Prostate gland (tissue), 2 donors: ENCODE data around the gene RABGAP1L. TPM values are rescaled to one million over a fixed set of nuclear protein-coding genes. Genes with fewer than 3 reads are reported as not detected.
"Not testable (repeated sequence)": the region's sequence is repeated elsewhere in the genome, so short reads cannot be mapped to it uniquely, and the experiment has no call there.

ENCODE experiments used
- DNase-seq: peaks from one replicate; pipeline ENCODE4 v3.0.0-alpha.2; 2019; ENCODE audit warnings: low spot score
- H3K27ac ChIP-seq, 2 donors: fragments of 200-600 bp; sonication (generic); 2 replicates each; pipeline ENCODE4 v1.5.1; 2017 to 2019
- H3K27me3 ChIP-seq: fragments of 200-600 bp; sonication (generic); replicated peaks from 2 replicates; pipeline ENCODE4 v1.5.1; 2019; ENCODE audit not compliant: insufficient read depth
- H3K36me3 ChIP-seq, 2 donors: fragments of 200-600 bp; sonication (generic); 1 replicate in 1 of 2; 2 replicates in 1 of 2; pipeline versions ENCODE4 v1.5.1 to v1.8.1; 2017 to 2019
- H3K4me1 ChIP-seq: fragments of 200-600 bp; sonication (generic); replicated peaks from 2 replicates; pipeline ENCODE4 v1.5.1; 2019
- H3K4me3 ChIP-seq, 2 donors: fragments of 200-600 bp; sonication (generic); 2 replicates each; pipeline ENCODE4 v1.5.1; 2017 to 2019
- H3K9me3 ChIP-seq: fragments of 200-600 bp; sonication (generic); 2 replicates; pipeline ENCODE4 v1.5.1; 2017
- POLR2A ChIP-seq: fragments of 450-650 bp; IDR thresholded peaks from one replicate; pipeline ENCODE4 v1.6.1; 2016; ENCODE audit warnings: antibody characterized with exemption, mild to moderate bottlenecking
- POLR2AphosphoS5 ChIP-seq: sonication (generic); formaldehyde crosslinking; IDR thresholded peaks from one replicate; pipeline ENCODE4 v1.6.1; 2017; ENCODE audit warnings: antibody characterized with exemption
- whole genome bisulfite sequencing: methylation state at CpG from one replicate; pipeline ENCODE4 v1.1.5; 2018; 5-methylcytosine and 5-hydroxymethylcytosine counted together
- intact Hi-C: fragments of 100-400 bp; cut with DNase I; formaldehyde crosslinking; loops from one replicate; pipeline ENCODE4 v1.14.2; 2022
- total RNA-seq, 2 donors: library from RNA; depleted of rRNA; stranded (reverse); fragments of >200 nt; gene quantifications; one replicate each; pipeline ENCODE4 v1.1.0, GENCODE V29; 2016
- TF ChIP-seq, protein P1 (sequence below), 4 experiments: fragments of 200-600 bp in 2 of 4; fragments of 450-650 bp in 2 of 4; sonication (generic) in 2 of 4; IDR thresholded peaks; 1 replicate in 3 of 4; 2 replicates in 1 of 4; pipeline ENCODE4 v1.5.1; 2016 to 2019; ENCODE audit warnings: antibody characterized with exemption in 4 of 4, mild to moderate bottlenecking in 2 of 4, moderate library complexity in 2 of 4

The RABGAP1L gene
- total RNA-seq, 2 donors from 2014 or later = 32.3 to 41.5 TPM

DNA sequence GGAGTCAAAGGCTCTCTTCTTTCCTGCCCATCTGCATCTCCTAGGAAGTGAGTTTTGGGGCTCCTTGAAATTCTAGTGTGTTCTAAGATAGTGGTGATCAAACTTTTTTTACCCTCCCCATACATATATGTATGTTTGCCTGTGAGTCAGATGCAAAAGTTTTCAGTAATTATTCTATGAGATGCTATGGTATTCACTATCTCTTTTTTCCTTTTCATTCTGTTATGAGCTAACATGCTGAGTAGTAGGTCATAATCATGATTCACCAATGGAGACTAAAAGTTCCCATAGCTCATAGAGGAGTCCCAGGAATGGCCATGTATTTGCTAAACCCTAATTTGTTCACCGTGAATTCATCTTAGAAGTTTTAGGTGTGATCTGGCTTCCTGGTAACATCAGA lies 424.0 kb downstream of the RABGAP1L start:
- 81% methylated on average over 1 of the region's 1 CpG for WGBS
- TF ChIP-seq, protein P1, sequence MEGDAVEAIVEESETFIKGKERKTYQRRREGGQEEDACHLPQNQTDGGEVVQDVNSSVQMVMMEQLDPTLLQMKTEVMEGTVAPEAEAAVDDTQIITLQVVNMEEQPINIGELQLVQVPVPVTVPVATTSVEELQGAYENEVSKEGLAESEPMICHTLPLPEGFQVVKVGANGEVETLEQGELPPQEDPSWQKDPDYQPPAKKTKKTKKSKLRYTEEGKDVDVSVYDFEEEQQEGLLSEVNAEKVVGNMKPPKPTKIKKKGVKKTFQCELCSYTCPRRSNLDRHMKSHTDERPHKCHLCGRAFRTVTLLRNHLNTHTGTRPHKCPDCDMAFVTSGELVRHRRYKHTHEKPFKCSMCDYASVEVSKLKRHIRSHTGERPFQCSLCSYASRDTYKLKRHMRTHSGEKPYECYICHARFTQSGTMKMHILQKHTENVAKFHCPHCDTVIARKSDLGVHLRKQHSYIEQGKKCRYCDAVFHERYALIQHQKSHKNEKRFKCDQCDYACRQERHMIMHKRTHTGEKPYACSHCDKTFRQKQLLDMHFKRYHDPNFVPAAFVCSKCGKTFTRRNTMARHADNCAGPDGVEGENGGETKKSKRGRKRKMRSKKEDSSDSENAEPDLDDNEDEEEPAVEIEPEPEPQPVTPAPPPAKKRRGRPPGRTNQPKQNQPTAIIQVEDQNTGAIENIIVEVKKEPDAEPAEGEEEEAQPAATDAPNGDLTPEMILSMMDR (IDR thresholded peaks at IDR 0.05) = no peak
- TF ChIP-seq POLR2AphosphoS5 = no peak
- no peak for TF ChIP-seq POLR2A

DNA sequence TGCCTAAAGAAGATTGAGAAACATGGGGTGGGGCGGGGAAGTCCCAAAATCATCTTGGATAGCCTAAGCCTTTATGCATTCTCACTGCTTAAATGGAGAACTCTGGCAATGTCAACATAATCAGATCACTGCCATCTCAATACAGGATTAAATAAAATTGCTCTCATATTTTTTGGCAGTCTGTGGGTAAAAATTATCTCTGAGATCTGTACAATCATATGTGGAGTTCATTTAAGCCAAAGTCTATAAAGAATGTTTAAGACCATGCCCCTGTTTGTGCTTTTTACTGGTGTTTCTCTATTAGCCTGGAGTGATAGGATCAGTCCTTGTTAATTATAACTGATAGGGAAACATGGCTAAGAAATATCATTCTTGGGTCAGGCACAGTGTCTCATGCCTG lies 424.8 kb downstream of the RABGAP1L start:
- intact Hi-C loops = no loop called here
- DNase-seq = no peak
- no peaks in the 10 kb centered on the region for H3K36me3 ChIP-seq
- H3K4me1 ChIP-seq = no peaks in the 10 kb centered on the region
- H3K27ac ChIP-seq = no peak overlapping the region
- 91% methylated on average over 1 of the region's 1 CpG for WGBS
- no peak overlapping the region for H3K4me3 ChIP-seq
- H3K9me3 ChIP-seq = no peaks in the 10 kb centered on the region
- no peaks in the 10 kb centered on the region for H3K27me3 ChIP-seq
- TF ChIP-seq POLR2AphosphoS5 = no peak
- TF ChIP-seq, protein P1 (IDR thresholded peaks at IDR 0.05) = no peak
- no peak for TF ChIP-seq POLR2A

More for the DNA sequence above, 424.0 kb downstream of the RABGAP1L start:
- Histone ChIP-seq H3K4me3 (no peak overlapping the region), H3K27ac (no peak overlapping the region), H3K9me3 (no peaks in the 10 kb centered on the region), H3K36me3 (no peaks in the 10 kb centered on the region), H3K4me1 (no peaks in the 10 kb centered on the region), H3K27me3 (no peaks in the 10 kb centered on the region)
- no peak for DNase-seq
- intact Hi-C loops = no loop called here

DNA sequence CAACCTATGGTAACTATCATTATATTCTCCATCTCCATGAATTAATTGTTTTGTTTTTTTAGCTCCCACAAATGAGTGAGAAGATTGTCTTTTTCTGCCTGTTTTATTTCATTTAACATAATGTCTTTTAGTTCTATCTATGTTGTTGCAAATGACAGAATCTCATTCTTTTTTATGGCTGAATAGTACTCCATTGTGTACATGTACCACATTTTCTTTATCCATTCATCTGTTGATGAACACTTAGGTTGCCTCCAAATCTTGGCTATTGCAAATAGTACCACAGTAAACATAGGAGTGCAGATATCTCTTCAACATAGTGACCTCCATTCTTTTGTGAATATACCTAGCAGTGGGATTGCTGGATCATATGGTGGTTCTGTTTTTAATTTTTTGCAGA lies 429.3 kb downstream of the RABGAP1L start:
- H3K4me3 ChIP-seq, intact Hi-C loops, H3K27me3 ChIP-seq, H3K36me3 ChIP-seq, H3K9me3 ChIP-seq, DNase-seq, H3K27ac ChIP-seq, H3K4me1 ChIP-seq: not testable (repeated sequence)

DNA sequence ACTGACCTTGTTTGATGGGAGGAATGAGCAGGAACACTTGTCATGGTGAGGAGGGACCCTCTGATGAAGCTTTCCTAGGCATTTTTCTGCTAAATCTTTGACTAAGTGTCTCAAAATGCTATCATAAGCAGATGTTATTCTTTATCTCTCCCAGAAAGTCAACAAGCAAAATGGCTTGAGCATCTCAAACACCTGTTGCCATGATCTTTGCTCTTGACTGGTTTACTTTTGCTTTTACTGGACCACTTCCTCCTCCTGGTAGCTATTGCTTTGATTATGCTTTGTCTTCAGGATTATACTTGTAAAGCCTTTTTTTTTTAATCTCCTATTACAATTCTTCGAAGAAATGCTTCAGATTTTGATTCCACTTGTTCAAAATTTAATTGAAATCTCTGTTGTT lies 445.9 kb downstream of the RABGAP1L start:
- Histone ChIP-seq H3K27ac (no peak overlapping the region), H3K4me3 (no peak overlapping the region), H3K4me1 (no peaks in the 10 kb centered on the region), H3K27me3 (no peaks in the 10 kb centered on the region), H3K36me3 (no peaks in the 10 kb centered on the region), H3K9me3 (no peaks in the 10 kb centered on the region)
- intact Hi-C loops = no loop called here
- DNase-seq = no peak
- 69% methylated on average over 1 of the region's 1 CpG for WGBS
- no peak for TF ChIP-seq POLR2AphosphoS5
- no peak for TF ChIP-seq POLR2A
- TF ChIP-seq, protein P1 (IDR thresholded peaks at IDR 0.05) = no peak

DNA sequence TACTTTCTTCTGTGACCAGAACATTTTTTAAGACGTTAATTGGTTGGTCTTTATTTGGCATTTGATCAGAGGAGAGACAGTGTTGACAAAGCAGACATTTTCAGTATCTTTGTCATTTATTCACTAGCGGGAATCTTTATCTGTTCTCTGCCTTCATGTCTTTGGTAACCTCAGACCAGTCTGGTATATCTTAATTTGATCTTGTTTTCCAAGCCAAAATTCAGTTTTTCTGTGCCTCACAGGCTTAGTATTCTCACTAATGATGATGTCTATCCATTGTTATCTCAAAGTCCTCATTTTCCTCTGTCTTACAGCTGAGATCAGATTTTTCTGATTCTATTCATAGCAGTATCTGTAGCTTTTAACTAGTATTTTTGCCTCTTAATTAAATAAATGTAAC lies 447.2 kb downstream of the RABGAP1L start:
- no peak overlapping the region for H3K27ac ChIP-seq
- H3K4me1 ChIP-seq = no peaks in the 10 kb centered on the region
- TF ChIP-seq, protein P1 (IDR thresholded peaks at IDR 0.05) = no peak
- no peak for TF ChIP-seq POLR2AphosphoS5
- no peak for TF ChIP-seq POLR2A
- H3K9me3 ChIP-seq = no peaks in the 10 kb centered on the region
- DNase-seq = no peak
- H3K27me3 ChIP-seq = no peaks in the 10 kb centered on the region
- 37% methylated on average over 2 of the region's 2 CpGs for WGBS
- no peak overlapping the region for H3K4me3 ChIP-seq
- no peaks in the 10 kb centered on the region for H3K36me3 ChIP-seq
- intact Hi-C loops = no loop called here

DNA sequence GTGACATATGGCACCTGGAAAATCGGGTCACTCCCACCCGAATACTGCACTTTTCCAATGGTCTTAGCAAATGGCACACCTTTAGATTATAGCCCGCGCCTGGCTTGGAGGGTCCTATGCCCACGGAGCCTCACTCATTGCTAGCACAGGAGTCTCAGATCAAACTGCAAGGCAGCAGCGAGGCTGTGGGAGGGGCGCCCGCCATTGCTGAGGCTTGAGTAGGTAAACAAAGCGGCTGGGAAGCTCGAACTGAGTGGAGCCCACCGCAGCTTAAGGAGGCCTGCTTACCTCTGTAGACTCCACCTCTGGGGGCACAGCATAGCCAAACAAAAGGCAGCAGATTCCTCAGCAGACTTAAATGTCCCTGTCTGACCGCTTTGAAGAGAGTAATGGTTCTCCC lies 458.6 kb downstream of the RABGAP1L start:
- WGBS = 97% methylated on average over 12 of the region's 12 CpGs

More for the DNA sequence above, 458.6 kb downstream of the RABGAP1L start:
- H3K4me3 ChIP-seq, H3K4me1 ChIP-seq, H3K9me3 ChIP-seq, H3K27me3 ChIP-seq, intact Hi-C loops, H3K27ac ChIP-seq, H3K36me3 ChIP-seq, DNase-seq: not testable (repeated sequence)
